HUES64 (cell line): ENCODE results near the gene EGFL7.

Experiments
- H3K27ac ChIP-seq: 2 replicates; pipeline ENCODE4 v1.7.0; 2013; ENCODE audit warnings: low read depth, low read length, inconsistent platforms
- H3K27me3 ChIP-seq: 2 replicates; pipeline ENCODE4 v1.6.1; 2013; ENCODE audit warnings: mild to moderate bottlenecking, low read length; ENCODE audit not compliant: insufficient read depth
- H3K36me3 ChIP-seq: 2 replicates; pipeline ENCODE4 v1.6.1; 2013; ENCODE audit warnings: mild to moderate bottlenecking, low read length; ENCODE audit not compliant: insufficient read depth
- H3K4me1 ChIP-seq: 2 replicates; pipeline ENCODE4 v1.6.1; 2013; ENCODE audit warnings: mild to moderate bottlenecking, low read length, moderate library complexity; ENCODE audit not compliant: insufficient read depth
- H3K4me3 ChIP-seq: 2 replicates; pipeline ENCODE4 v1.5.1; 2013; ENCODE audit warnings: mild to moderate bottlenecking, low read length, moderate library complexity
- H3K9ac ChIP-seq: 2 replicates; pipeline ENCODE4 v1.6.1; 2013; ENCODE audit warnings: mild to moderate bottlenecking, low read depth, low read length
- H3K9me3 ChIP-seq: 2 replicates; pipeline ENCODE4 v1.6.1; 2013; ENCODE audit warnings: low read depth, low read length; ENCODE audit not compliant: insufficient read depth
- WGBS: fragments of 150-250, 120-280 bp; methylation state at CpG from one replicate; pipeline ENCODE4 v1.1.7; 2013; ENCODE audit warnings: missing lambda C conversion rate; 5-methylcytosine and 5-hydroxymethylcytosine counted together

EGFL7 gene

DNA sequence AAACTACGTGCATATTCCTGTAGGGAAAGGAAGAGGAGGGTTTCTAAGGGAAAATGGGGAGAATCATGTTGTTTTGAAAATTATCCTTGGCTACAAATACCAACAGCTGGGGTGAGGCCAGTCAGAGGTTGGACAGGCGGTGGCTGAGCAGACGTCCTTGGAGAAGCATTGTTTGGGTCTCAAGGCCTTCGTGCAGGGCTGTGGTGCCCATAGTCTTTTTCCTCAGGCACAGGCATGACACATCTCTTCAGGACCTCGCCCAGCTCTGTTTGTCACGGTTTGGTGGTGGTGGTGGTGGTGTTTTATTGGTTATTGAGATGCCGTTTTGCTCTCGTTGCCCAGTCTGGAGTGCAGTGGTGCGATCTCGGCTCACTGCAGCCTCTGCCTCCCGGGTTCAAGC, 27.8 kb upstream of the EGFL7 start:
- H3K9me3 ChIP-seq, result no peaks in the 10 kb centered on the region
- 94% methylated on average over 11 of the region's 11 CpGs for WGBS
- no peaks in the 10 kb centered on the region for H3K27me3 ChIP-seq
- H3K4me3 ChIP-seq, result no peak overlapping the region
- no peak overlapping the region for H3K27ac ChIP-seq
- H3K4me1 ChIP-seq, result no peaks in the 10 kb centered on the region
- H3K36me3 ChIP-seq, result no peaks in the 10 kb centered on the region
- H3K9ac ChIP-seq, result no peak overlapping the region

DNA sequence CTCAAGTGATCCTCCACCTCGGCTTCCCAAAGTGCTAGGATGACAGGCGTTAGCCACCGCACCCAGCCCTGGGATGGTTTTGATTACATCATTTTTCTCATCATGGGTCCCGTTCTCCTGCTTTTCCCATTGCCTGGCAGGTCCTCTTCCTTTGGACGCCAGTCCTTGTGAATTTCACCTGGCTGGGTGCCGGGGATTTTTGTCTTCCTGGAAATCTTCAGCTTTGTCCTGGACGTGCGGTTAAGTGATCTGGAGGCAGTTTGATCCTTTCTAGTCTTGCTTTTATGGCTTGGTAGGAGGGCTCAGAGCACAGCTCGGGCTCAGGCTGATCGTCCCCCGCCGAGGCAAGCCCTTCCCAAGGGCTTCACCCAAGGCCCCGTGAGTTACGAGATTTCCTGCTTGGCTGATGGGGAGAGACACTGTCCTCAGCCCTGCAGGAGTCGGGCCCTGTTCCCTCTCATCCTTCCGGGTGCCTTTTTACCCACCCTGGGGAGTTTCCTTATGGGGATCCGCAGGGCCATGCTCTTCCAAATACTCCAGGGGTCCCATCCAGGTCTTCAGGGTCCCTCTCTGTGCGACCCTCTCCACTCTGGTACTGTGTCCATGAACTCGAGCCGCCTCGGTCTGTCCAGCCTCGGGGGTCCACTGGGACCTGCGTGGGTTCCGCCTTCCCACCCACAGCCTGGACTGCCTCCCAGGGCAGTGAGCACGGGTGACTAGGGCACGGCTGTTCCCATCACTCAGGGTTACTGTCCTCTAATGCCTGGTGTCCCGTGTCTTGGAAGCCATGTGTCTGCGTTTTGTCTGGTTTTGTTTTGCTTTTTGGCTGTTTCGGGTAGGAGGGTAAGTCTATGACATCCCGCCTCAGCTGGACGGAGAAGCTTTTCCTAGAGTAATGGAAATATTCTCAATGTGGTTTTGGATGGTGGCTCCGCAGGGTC, 22.3 kb upstream of the EGFL7 start:
- Histone ChIP-seq H3K27ac (no peak overlapping the region), H3K36me3 (no peaks in the 10 kb centered on the region), H3K4me1 (no peaks in the 10 kb centered on the region), H3K27me3 (peaks cover 10% of the 10 kb centered on the region; the same call in 1 of the 2 replicates), H3K9ac (no peak overlapping the region), H3K4me3 (no peak overlapping the region), H3K9me3 (no peaks in the 10 kb centered on the region)
- 87% methylated on average over 32 of the region's 32 CpGs for WGBS

DNA sequence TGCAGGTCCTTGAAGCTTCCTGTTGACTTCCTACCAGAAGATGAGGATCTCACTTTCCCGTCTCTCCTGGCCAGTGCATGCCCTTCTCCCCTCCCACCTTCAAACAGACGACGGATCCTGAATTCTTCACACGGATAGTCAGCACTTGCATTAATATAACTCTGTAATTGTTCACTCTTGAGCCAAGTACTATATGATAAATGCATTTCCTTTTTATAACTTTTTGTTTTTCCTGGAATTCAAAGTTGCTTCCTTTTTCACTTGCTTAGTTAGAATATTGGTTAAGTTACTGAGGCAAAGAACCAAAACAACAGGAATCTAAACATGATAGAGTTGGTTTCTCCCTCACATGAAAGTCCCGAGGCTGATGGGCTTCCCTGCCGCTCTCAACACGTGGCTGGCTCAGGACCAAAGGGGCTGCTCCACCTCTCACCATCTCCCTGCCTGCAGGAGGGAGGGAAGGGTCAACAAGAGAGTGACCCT, 20.2 kb upstream of the EGFL7 start:
- no peaks in the 10 kb centered on the region for H3K36me3 ChIP-seq
- 66% methylated on average over 5 of the region's 7 CpGs for whole genome bisulfite sequencing
- H3K27me3 ChIP-seq, result peaks cover 10% of the 10 kb centered on the region; the same call in 1 of the 2 replicates
- no peaks in the 10 kb centered on the region for H3K4me1 ChIP-seq
- H3K27ac ChIP-seq, result no peak overlapping the region
- no peak overlapping the region for H3K4me3 ChIP-seq
- no peak overlapping the region for H3K9ac ChIP-seq
- H3K9me3 ChIP-seq, result no peaks in the 10 kb centered on the region

DNA sequence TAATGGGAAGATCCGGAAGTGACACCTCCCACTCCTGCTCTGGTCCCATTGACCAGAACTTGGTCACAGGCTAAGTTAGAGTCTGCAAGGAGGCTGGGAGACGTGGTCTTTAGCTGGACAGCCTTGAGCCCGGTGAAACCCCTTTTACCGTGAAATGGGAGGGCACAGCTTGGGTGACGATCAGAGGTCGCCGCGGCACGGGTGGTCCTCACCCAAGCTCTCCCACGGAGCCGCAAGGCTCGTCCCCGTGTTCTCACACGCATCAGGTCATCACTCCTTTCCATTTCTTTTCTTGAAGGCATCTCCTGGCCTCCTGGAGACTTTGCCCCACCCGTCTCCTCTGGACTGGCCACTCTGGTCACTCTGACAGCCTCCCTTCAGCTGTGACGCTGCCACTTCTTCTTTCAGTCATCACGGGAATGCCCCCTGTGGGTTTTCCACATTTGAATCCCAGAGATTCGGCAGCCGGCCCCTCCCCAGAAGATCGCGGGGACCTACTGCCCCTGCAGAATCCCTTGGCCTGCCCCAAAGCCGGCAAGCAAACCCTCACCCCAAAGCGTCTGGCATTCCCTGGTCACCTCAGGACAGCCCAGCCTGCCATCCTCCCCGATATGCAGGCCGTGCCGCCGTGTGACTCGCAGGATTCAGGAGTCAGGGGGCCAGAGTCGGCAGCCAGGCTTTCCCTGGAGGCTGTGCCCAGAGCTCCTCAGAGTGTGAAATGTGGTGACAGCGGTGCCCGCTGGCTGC, 18.9 kb upstream of the EGFL7 start:
- WGBS, result 65% methylated on average over 31 of the region's 31 CpGs
- Histone ChIP-seq H3K4me3 (peak overlapping the region; percentile 22; the same call in 1 of the 2 replicates), H3K9me3 (no peaks in the 10 kb centered on the region), H3K4me1 (no peaks in the 10 kb centered on the region), H3K27ac (no peak overlapping the region), H3K36me3 (no peaks in the 10 kb centered on the region), H3K27me3 (peaks cover 10% of the 10 kb centered on the region; the same call in 1 of the 2 replicates), H3K9ac (no peak overlapping the region)

DNA sequence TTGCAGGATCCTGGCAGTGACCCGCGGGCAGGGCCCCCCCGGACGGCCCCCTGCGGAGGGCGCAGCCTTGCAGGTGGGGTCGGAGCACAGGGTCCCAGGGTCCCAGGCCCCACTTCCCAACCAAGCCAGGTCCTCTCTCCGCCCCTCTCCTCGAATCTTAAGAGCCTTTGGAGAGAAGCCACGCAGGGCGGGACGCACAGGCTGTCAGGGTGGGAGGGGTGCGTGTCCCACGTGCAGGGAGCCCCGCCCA, 18.4 kb upstream of the EGFL7 start:
- no peak overlapping the region for H3K27ac ChIP-seq
- 12% methylated on average over 15 of the region's 15 CpGs for WGBS
- peak overlapping the region; percentile 22; the same call in 1 of the 2 replicates for H3K4me3 ChIP-seq
- no peaks in the 10 kb centered on the region for H3K9me3 ChIP-seq
- no peaks in the 10 kb centered on the region for H3K36me3 ChIP-seq
- H3K27me3 ChIP-seq, result peaks cover 10% of the 10 kb centered on the region; the same call in 1 of the 2 replicates
- no peaks in the 10 kb centered on the region for H3K4me1 ChIP-seq
- no peak overlapping the region for H3K9ac ChIP-seq

DNA sequence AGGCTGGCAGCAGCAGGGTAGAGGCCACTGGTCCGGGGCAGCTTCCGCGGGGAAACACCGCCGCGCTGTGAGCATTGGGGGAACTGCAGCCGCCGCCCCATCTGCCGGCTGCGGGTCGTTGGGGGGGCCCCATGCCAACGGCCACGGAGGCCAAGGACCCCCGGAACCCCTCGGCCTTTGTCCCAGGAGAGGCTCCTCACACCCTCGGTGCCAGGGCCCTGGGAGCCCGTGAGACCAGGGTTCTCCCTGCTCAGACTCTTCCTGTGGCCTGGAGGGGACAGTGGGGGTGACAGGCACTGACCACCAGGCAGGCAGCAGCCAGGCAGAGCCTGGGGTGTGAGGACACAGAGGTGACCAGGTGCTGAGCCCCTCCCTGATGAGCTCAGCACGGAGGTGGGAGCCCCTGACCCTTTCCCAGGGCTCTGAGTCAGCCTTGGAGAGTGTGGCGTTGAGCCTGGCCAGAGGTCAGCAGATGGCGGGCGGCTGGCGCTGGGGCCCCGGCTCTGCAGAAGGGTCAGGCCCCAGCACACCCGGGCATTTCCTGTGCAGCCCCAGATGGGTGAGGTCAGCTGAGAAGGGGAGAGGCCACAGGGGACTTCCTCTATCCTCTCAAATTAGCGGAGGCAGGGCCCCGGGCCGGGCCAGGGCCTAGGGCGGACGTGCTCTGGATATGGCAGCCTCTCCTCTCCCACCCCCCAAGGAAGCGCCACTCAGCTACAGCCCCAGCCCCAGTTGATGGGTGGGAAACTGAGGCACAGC, 17.9 kb upstream of the EGFL7 start:
- peaks cover 10% of the 10 kb centered on the region; the same call in 1 of the 2 replicates for H3K27me3 ChIP-seq
- H3K9me3 ChIP-seq, result no peaks in the 10 kb centered on the region
- no peaks in the 10 kb centered on the region for H3K36me3 ChIP-seq
- no peak overlapping the region for H3K9ac ChIP-seq
- WGBS, result 44% methylated on average over 30 of the region's 30 CpGs
- no peaks in the 10 kb centered on the region for H3K4me1 ChIP-seq
- H3K4me3 ChIP-seq, result 0 out of 2 replicates have a peak overlapping the region, but pooled peaks have one; percentile 22
- H3K27ac ChIP-seq, result no peak overlapping the region

DNA sequence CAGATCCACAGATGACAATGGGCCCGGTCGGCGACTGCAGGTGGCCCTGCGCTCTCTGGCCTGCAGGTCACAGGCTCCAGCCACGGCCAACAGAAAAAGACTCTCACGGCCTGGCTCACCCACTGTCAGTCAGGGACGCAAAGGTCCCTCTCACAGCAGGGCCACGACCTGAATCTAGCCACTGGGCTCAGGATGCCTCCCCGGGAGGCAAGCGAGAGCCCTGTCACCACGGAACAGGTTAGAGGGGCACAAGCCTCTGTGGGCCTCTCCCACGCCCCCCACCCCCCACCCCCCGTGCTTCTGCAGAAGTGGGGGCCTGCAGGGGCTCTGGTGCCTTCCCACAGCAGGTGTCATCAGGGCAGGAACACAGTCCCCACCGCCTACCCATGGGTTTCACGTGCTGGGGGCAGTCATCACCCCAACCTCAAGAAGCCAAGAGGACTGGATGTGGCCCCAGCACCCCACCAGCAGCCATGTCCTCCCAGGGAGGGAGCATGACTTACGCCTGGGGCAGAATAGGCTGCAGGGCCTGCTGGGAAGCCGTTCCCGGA, 17.3 kb upstream of the EGFL7 start:
- 92% methylated on average over 16 of the region's 18 CpGs for WGBS
- no peaks in the 10 kb centered on the region for H3K36me3 ChIP-seq
- no peak overlapping the region for H3K9ac ChIP-seq
- no peaks in the 10 kb centered on the region for H3K4me1 ChIP-seq
- peaks cover 10% of the 10 kb centered on the region; the same call in 1 of the 2 replicates for H3K27me3 ChIP-seq
- H3K4me3 ChIP-seq, result no peak overlapping the region
- H3K9me3 ChIP-seq, result no peaks in the 10 kb centered on the region
- H3K27ac ChIP-seq, result no peak overlapping the region

DNA sequence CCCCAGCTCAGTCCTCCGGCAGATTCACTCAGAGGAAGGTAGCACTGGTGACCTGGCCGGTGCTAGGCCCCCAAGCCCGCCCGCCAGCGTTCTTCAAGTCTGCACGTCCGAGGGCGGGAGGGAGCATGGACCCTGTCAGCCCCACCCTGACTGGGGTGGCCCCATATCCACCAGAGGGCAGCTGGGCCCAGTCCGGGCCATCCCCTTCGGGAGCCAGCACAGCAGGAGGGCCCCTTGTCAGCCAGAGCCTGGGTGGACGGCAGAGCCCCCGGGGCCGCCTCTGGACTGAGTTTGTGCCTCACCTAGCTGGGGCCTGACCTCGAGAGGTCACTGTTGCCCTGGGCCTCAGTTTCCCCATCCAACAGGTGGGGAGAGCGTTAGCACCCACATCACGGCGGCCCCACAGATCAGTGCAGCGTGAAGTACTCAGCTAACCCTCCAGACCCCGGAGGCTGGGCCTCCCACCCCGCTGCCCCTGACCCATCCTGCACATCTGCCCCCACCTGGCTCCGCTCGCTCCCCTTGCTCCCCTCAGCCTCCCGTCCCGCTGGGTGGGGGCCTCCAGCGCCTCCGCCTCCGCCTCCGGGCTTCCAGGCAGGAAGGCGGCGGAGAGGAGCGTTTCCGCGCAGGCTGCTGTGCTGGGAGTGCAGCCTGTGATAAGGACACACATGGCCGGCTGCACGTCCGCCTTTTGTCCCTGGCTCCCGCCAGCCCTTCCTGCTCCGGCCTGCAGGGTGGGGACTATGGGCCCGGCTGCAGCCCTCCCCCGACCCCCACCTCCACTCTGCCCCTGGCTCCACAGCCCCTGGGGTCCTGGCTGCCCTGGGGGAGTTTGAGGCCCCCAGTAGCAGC, 16.6 kb upstream of the EGFL7 start:
- H3K4me3 ChIP-seq, result no peak overlapping the region
- WGBS, result 85% methylated on average over 40 of the region's 40 CpGs
- H3K9ac ChIP-seq, result no peak overlapping the region
- H3K9me3 ChIP-seq, result no peaks in the 10 kb centered on the region
- H3K27me3 ChIP-seq, result peaks cover 10% of the 10 kb centered on the region; the same call in 1 of the 2 replicates
- H3K36me3 ChIP-seq, result no peaks in the 10 kb centered on the region
- H3K4me1 ChIP-seq, result no peaks in the 10 kb centered on the region
- no peak overlapping the region; the same call in 1 of the 2 replicates for H3K27ac ChIP-seq

DNA sequence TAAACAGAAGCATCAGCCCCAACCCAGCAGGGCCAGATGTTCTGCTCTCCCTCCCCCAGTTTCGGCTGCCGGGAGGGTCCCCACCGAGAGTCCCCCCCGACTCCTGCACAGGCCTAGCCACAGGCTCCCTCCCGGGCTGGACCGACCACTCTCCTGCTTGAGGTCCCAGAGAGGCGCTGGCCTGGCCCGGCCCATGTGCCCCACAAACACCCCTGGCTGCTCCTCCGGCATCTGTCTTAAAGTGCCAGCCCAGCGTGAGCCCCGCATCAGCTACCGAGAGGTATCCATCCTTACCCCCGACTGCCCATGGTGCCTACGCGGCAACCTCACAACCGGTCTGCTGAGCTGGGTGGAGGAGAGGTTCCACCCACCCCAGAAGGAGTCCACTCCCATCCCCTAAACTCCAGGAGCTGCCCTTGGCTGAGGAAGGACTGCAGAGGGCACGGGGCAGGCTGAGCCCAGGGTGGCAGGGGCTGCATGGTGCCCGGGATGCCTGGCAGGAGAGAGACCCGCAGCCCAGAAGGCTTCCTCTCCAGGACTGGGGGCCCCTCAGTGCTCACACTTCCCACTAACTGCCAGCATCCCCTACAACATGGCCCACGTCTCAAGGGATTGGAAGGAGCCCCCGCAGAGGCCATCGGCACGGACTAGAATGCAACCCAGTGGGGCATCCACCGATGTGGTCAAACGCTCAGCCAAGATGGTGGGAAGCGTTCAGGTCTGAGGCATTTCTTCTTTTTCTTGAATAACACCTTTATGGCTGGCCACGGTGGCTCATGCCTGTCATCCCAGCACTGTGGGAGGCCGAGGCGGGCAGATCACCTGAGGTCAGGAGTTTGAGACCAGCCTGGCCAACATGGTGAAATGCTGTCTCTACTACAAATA, 15.6 kb upstream of the EGFL7 start:
- Histone ChIP-seq H3K9ac (no peak overlapping the region), H3K27me3 (peaks cover 10% of the 10 kb centered on the region; the same call in 1 of the 2 replicates), H3K9me3 (no peaks in the 10 kb centered on the region), H3K4me1 (no peaks in the 10 kb centered on the region), H3K4me3 (no peak overlapping the region), H3K27ac (no peak overlapping the region; the same call in 1 of the 2 replicates), H3K36me3 (no peaks in the 10 kb centered on the region)
- WGBS, result 89% methylated on average over 29 of the region's 29 CpGs
